SK-N-SH (cell line): ENCODE data around the gene STRN3.

Experiments used
- CTCF ChIP-seq: fragments of 200-600 bp; sonication (generic); IDR thresholded peaks from 2 replicates; pipeline ENCODE4 v1.6.1; 2017; ENCODE audit warnings: antibody characterized with exemption, mild to moderate bottlenecking, moderate library complexity
- ELF1 ChIP-seq: IDR thresholded peaks from 2 replicates; pipeline ENCODE4 v1.4.0; 2012
- JUND ChIP-seq: IDR thresholded peaks from 2 replicates; pipeline ENCODE4 v1.4.0; 2012
- MEF2A ChIP-seq: IDR thresholded peaks from 2 replicates; pipeline ENCODE4 v1.4.0; 2012; ENCODE audit warnings: low read depth, borderline replicate concordance
- MXI1 ChIP-seq: IDR thresholded peaks from 2 replicates; pipeline ENCODE4 v1.6.1; 2012; ENCODE audit warnings: mild to moderate bottlenecking, low read depth, low read length, improper control_type of control experiment
- NRF1 ChIP-seq: IDR thresholded peaks from 2 replicates; pipeline ENCODE4 v1.6.1; 2012; ENCODE audit warnings: low read depth, mild to moderate bottlenecking, low read length
- PBX3 ChIP-seq: IDR thresholded peaks from 2 replicates; pipeline ENCODE4; 2012
- POLR2AphosphoS5 ChIP-seq: IDR thresholded peaks from 2 replicates; pipeline ENCODE4 v1.6.1; 2012; ENCODE audit warnings: low read depth, low read length
- RFX5 ChIP-seq: IDR thresholded peaks from 2 replicates; pipeline ENCODE4 v1.6.1; 2012; ENCODE audit warnings: mild to moderate bottlenecking, improper control_type of control experiment, low read length
- SIN3A ChIP-seq: IDR thresholded peaks from 2 replicates; pipeline ENCODE4 v1.6.1; 2012; ENCODE audit warnings: low read depth, mild to moderate bottlenecking, low read length, moderate library complexity, borderline replicate concordance
- TAF1 ChIP-seq: IDR thresholded peaks from 2 replicates; pipeline ENCODE4 v1.6.1; 2012; ENCODE audit warnings: low read depth, mild to moderate bottlenecking, low read length, moderate library complexity, borderline replicate concordance
- TEAD4 ChIP-seq: IDR thresholded peaks from 2 replicates; pipeline ENCODE4 v1.4.0; 2012; ENCODE audit warnings: mild to moderate bottlenecking, borderline replicate concordance; ENCODE audit not compliant: insufficient read depth
- YY1 ChIP-seq: IDR thresholded peaks from 2 replicates; pipeline ENCODE4 v1.4.0; 2012; ENCODE audit warnings: low read depth, mild to moderate bottlenecking
- ZBTB33 ChIP-seq: IDR thresholded peaks from 2 replicates; pipeline ENCODE4 v1.4.0; 2012; ENCODE audit warnings: low read depth, borderline replicate concordance

GRCh38 chr14:30849983-30850382 is 176.2 kb downstream of the STRN3 start:
- TF ChIP-seq CTCF, result no peak
- no peak for TF ChIP-seq TAF1
- no peak for TF ChIP-seq ELF1
- no peak for TF ChIP-seq ZBTB33
- TF ChIP-seq MEF2A, result no peak
- TF ChIP-seq JUND, result no peak
- TF ChIP-seq RFX5, result no peak
- no peak for TF ChIP-seq SIN3A
- TF ChIP-seq YY1, result no peak
- TF ChIP-seq MXI1, result no peak
- no peak for TF ChIP-seq NRF1
- no peak for TF ChIP-seq PBX3
- no peak for TF ChIP-seq POLR2AphosphoS5
- no peak for TF ChIP-seq TEAD4
